Glutamatergic neuron (in vitro differentiated cells): ENCODE results near the gene FRS3. TPM values are rescaled to one million over a fixed set of nuclear protein-coding genes. Genes with fewer than 3 reads are reported as not detected.

Experiments
- DNase-seq: peaks from one replicate; pipeline ENCODE4 v3.0.0; 2022
- H3K27ac Mint-ChIP-seq: one replicate; pipeline ENCODE4 v1.8.0; 2020; ENCODE audit warnings: mild to moderate bottlenecking, mixed read lengths, inconsistent platforms; ENCODE audit not compliant: unreplicated experiment
- H3K27me3 Mint-ChIP-seq: one replicate; pipeline ENCODE4 v1.8.0; 2020; ENCODE audit warnings: mild to moderate bottlenecking, moderate library complexity, mixed read lengths, inconsistent platforms; ENCODE audit not compliant: unreplicated experiment
- H3K36me3 Mint-ChIP-seq: one replicate; pipeline ENCODE4 v1.8.0; 2020; ENCODE audit warnings: mild to moderate bottlenecking, mixed read lengths, inconsistent platforms; ENCODE audit not compliant: unreplicated experiment
- H3K4me1 Mint-ChIP-seq: one replicate; pipeline ENCODE4 v1.8.0; 2020; ENCODE audit warnings: mild to moderate bottlenecking, low read depth, mixed read lengths, inconsistent platforms; ENCODE audit not compliant: unreplicated experiment
- H3K4me3 Mint-ChIP-seq: one replicate; pipeline ENCODE4 v1.8.0; 2020; ENCODE audit warnings: mild to moderate bottlenecking, mixed read lengths, inconsistent platforms; ENCODE audit not compliant: unreplicated experiment
- H3K9me3 Mint-ChIP-seq: one replicate; pipeline ENCODE4 v1.8.0; 2020; ENCODE audit warnings: mild to moderate bottlenecking, moderate library complexity, mixed read lengths, inconsistent platforms; ENCODE audit not compliant: unreplicated experiment
- long read RNA-seq: library from polyadenylated mRNA; unstranded; transcript quantifications from one replicate; pipeline ENCODE4 v2.0.0, GENCODE V29; 2020; ENCODE audit not compliant: unreplicated experiment
- total RNA-seq: library from RNA; stranded (reverse); fragmentation: NEBNext Ultra II Directional; extraction: Animal tissue kit (Norgen Biotek cat#: 25700); gene quantifications from one replicate; pipeline ENCODE4 v1.2.1, GENCODE V29; 2021; ENCODE audit not compliant: unreplicated experiment
- TF ChIP-seq, protein P1 (sequence below): fragments of 200-600 bp; sonication (generic); IDR thresholded peaks from one replicate; pipeline ENCODE4 v1.5.0; 2021; ENCODE audit not compliant: partially characterized antibody, unreplicated experiment

FRS3 gene, protein sequence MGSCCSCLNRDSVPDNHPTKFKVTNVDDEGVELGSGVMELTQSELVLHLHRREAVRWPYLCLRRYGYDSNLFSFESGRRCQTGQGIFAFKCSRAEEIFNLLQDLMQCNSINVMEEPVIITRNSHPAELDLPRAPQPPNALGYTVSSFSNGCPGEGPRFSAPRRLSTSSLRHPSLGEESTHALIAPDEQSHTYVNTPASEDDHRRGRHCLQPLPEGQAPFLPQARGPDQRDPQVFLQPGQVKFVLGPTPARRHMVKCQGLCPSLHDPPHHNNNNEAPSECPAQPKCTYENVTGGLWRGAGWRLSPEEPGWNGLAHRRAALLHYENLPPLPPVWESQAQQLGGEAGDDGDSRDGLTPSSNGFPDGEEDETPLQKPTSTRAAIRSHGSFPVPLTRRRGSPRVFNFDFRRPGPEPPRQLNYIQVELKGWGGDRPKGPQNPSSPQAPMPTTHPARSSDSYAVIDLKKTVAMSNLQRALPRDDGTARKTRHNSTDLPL
- 17.8 TPM for total RNA-seq
- long read RNA-seq, partial matches to known transcripts = 1 of 3 reads
- long read RNA-seq, other reads (novel, unspliced or antisense) = 1 of 3 reads

DNA sequence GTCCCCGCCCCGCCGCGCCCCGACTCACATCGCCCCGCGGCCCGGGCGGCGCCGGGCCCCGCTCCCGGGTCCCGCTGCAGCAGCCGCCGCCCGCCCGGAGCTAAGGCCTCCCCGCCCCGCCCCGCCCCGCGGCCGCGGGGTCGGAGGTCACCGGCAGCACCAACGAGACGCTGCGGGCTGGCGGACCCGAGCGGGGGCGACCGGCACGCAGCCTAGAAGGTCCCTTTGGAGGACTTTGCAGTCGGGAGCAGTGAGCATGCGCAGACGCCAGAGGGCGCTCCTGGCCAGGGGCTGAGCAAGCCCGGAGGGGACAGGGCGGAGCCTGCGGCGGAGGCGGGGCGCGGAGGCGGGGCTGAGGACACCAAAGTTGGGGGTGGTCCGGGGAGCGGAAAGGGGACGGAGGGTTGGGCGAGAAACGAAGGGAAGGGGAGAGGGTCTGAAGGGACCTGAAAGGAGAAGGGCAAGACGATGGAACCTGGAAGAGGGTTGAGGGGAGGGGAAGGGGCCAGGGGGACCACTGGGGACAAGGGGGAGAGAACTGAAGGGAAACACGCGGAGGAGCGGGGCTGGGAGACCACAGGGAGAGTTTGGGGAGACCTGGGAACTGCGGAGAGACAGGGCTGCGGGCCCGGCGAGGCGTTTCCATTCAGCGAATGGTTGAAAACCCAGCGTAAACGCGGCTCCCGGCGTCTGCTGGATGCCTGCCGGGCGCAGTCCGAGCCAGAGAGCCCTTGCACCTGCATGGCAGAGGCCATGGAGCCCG is at the start of gene FRS3:
FRS3 (minus strand) TSS at position 113 of the 763 bp plus-strand sequence. CDS start 2,913 bp downstream, outside the sequence.
- peaks cover 11% of the 10 kb centered on the region for H3K27me3 Mint-ChIP-seq
- peak within 1 kb of the TSS; percentile 59 for H3K27ac Mint-ChIP-seq
- H3K9me3 Mint-ChIP-seq = no peaks in the 10 kb centered on the region
- TF ChIP-seq, protein P1, sequence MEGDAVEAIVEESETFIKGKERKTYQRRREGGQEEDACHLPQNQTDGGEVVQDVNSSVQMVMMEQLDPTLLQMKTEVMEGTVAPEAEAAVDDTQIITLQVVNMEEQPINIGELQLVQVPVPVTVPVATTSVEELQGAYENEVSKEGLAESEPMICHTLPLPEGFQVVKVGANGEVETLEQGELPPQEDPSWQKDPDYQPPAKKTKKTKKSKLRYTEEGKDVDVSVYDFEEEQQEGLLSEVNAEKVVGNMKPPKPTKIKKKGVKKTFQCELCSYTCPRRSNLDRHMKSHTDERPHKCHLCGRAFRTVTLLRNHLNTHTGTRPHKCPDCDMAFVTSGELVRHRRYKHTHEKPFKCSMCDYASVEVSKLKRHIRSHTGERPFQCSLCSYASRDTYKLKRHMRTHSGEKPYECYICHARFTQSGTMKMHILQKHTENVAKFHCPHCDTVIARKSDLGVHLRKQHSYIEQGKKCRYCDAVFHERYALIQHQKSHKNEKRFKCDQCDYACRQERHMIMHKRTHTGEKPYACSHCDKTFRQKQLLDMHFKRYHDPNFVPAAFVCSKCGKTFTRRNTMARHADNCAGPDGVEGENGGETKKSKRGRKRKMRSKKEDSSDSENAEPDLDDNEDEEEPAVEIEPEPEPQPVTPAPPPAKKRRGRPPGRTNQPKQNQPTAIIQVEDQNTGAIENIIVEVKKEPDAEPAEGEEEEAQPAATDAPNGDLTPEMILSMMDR = peak; percentile 90
- H3K4me1 Mint-ChIP-seq = peaks cover 7% of the 10 kb centered on the region
- DNase-seq = peak; percentile 99
- no peaks in the 10 kb centered on the region for H3K36me3 Mint-ChIP-seq
- peak within 1 kb of the TSS; percentile 96 for H3K4me3 Mint-ChIP-seq

DNA sequence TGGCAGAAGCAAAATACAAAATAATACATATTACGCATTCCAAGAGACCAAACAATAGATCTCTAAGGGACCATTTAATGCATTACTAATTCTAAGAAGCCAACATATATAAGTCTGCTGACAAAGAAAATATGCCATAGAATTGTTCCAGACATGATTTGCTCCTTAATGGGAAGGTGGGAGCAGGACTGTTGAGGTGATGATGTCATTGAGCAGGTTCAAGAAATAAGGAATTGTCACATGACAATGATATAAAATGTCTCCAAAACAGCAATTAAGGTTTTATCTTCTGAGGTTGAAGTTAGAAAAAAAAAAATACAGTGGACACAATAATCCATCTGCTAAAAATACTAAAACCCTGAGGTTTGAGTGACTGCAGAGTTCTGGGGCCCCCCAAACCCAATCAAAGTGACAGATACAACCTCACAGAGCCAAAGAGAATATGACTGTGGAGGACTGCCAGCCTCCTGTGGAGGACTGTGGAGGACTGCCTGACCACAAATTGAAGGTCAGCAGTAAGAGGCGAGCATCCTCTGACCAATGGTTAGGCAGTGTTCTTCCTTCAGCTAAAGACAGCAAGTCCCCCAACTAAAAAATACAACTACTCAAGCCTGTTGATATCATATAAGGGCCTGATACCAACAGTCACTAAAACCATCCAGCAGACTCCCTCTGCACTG is 46.8 kb upstream of the FRS3 start:
- H3K9me3 Mint-ChIP-seq = no peaks in the 10 kb centered on the region
- H3K4me3 Mint-ChIP-seq = no peak overlapping the region
- H3K4me1 Mint-ChIP-seq = no peaks in the 10 kb centered on the region
- DNase-seq = no peak
- H3K27ac Mint-ChIP-seq = no peak overlapping the region
- H3K27me3 Mint-ChIP-seq = no peaks in the 10 kb centered on the region
- H3K36me3 Mint-ChIP-seq = no peaks in the 10 kb centered on the region
- TF ChIP-seq, protein P1 = no peak

DNA sequence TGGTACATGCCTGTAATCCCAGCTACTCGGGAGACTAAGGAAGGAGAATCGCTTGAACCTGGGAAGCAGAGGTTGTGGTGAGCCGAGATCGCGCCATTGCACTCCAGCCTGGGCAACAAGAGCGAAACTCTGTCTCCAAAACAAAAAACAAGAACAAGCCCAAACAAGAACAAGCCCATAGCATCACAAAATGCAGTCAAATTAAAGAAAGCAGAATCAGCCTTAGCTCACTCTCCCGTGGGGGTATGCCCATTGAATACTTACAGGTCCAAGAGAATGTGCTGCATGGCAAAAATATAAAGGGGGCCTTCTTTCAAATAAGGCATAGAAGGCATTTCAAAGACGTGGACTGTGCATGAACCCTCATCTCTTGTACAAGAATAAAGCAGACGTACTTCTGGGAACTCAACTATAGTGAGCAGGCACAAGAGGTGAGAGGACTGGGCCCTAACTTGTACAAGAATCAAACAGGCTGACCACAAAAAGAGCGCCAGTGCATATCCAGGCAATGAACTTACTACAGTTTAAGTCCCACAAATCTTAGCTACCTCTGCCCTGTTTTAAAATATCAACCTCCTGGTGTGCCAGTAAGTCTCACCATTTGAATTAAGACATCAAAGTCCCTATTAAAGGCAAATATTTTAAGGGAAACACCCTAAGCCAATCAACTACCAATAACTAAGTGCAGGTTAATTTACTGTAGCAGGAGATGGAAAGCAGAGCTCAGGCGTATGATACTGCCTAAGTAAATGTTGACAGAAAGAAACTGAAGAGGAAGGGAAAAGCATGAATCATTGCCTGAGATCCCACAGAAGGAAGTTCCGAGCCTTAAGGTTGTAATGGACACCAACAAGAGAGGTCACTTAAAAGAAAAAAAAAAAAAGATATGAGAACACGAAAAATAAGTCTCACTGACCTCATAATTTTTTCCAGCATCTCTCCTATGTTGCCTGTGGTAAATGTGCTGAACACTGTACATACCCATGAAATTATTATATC is 45.2 kb upstream of the FRS3 start:
- H3K27ac Mint-ChIP-seq = no peak overlapping the region
- H3K36me3 Mint-ChIP-seq = no peaks in the 10 kb centered on the region
- no peak overlapping the region for H3K4me3 Mint-ChIP-seq
- no peaks in the 10 kb centered on the region for H3K9me3 Mint-ChIP-seq
- DNase-seq = no peak
- no peaks in the 10 kb centered on the region for H3K4me1 Mint-ChIP-seq
- no peaks in the 10 kb centered on the region for H3K27me3 Mint-ChIP-seq
- TF ChIP-seq, protein P1 = no peak

- Mint-ChIP-seq H3K36me3 (no peaks in the 10 kb centered on the region), H3K4me3 (no peak overlapping the region), H3K27me3 (no peaks in the 10 kb centered on the region), H3K9me3 (no peaks in the 10 kb centered on the region), H3K27ac (no peak overlapping the region), H3K4me1 (no peaks in the 10 kb centered on the region)
- no peak for DNase-seq
- TF ChIP-seq, protein P1 = no peak
These were observed 43.5 kb upstream of the FRS3 start for GRCh38 chr6:41823178-41823577.
